Activated CD8-positive, alpha-beta T cell treated with anti-CD3 and anti-CD28 coated beads for 36 hours (primary cell): ENCODE results near the gene PTPN13. TPM values are rescaled to one million over a fixed set of nuclear protein-coding genes. Genes with fewer than 3 reads are reported as not detected.

Experiments
- ATAC-seq: fragments of 200-7000 bp; cut with Tn5 transposase; one replicate; pipeline ENCODE4 v1.10.0; 2021; ENCODE audit warnings: mild to moderate bottlenecking, moderate library complexity
- CTCF ChIA-PET: fragments of 350-600 bp; sonication (Branson Sonifier 250); formaldehyde crosslinking; loops from one replicate; lab custom pipeline; 2021; ENCODE audit warnings: antibody characterized with exemption; lab: Charles Lee
- POLR2A ChIA-PET: fragments of 350-600 bp; sonication (Branson Sonifier 250); formaldehyde crosslinking; loops from one replicate; lab custom pipeline; 2021; ENCODE audit warnings: antibody characterized with exemption; lab: Charles Lee
- DNase-seq: peaks from one replicate; pipeline ENCODE4 v3.0.0-alpha.2; 2020
- H3K27ac Mint-ChIP-seq: one replicate; pipeline ENCODE4 v1.8.0; 2021; ENCODE audit warnings: mild to moderate bottlenecking, mixed read lengths
- H3K27me3 Mint-ChIP-seq: one replicate; pipeline ENCODE4 v1.8.0; 2021; ENCODE audit warnings: mixed read lengths
- H3K36me3 Mint-ChIP-seq: one replicate; pipeline ENCODE4 v1.8.0; 2021; ENCODE audit warnings: low read depth, mixed read lengths
- H3K4me1 Mint-ChIP-seq: one replicate; pipeline ENCODE4 v1.8.0; 2021; ENCODE audit warnings: low read depth, mixed read lengths
- H3K4me3 Mint-ChIP-seq: one replicate; pipeline ENCODE4 v1.8.0; 2021; ENCODE audit warnings: mild to moderate bottlenecking, moderate library complexity, mixed read lengths
- H3K9me3 Mint-ChIP-seq: one replicate; pipeline ENCODE4 v1.8.0; 2021; ENCODE audit warnings: mixed read lengths
- CTCF ChIP-seq: fragments of 200-600 bp; IDR thresholded peaks from one replicate; pipeline ENCODE4 v1.8.0; 2022; ENCODE audit warnings: antibody characterized with exemption, mild to moderate bottlenecking
- intact Hi-C: fragments of 100-400 bp; cut with micrococcal nuclease; formaldehyde crosslinking; loops from one replicate; pipeline ENCODE4 v1.10.0; 2022
- total RNA-seq, 2 experiments: library from RNA; stranded (reverse); gene quantifications; one replicate each; pipeline ENCODE4 v1.2.3, GENCODE V29; 2021

Gene PTPN13
- total RNA-seq, 2 experiments from 2014 or later, result 0.27 to 0.38 TPM

- ChIA-PET CTCF (interaction anchor here (1.2 kb wide), 1 partner anchor 322 kb away, joined by 3 read pairs; no protein-coding TSS in a partner anchor), POLR2A (no interaction called here)
- no peak for ATAC-seq
- Mint-ChIP-seq H3K36me3 (no peaks in the 10 kb centered on the region), H3K4me3 (no peak overlapping the region), H3K4me1 (no peaks in the 10 kb centered on the region), H3K27me3 (no peaks in the 10 kb centered on the region), H3K9me3 (peaks cover 4% of the 10 kb centered on the region), H3K27ac (no peak overlapping the region)
- no peak for DNase-seq
- no peak for TF ChIP-seq CTCF
- intact Hi-C loops, result no loop called here
Measured at GRCh38 chr4:86818841-86819240, 224.7 kb downstream of the PTPN13 start.

GRCh38 chr4:86819561-86819960, 225.4 kb downstream of the PTPN13 start:
- intact Hi-C loops, result no loop called here

GRCh38 chr4:86821151-86821550, 227.0 kb downstream of the PTPN13 start:
- no peak for DNase-seq
- Mint-ChIP-seq H3K4me3 (no peak overlapping the region), H3K4me1 (no peaks in the 10 kb centered on the region), H3K9me3 (no peaks in the 10 kb centered on the region), H3K27ac (no peak overlapping the region), H3K27me3 (no peaks in the 10 kb centered on the region), H3K36me3 (no peaks in the 10 kb centered on the region)
- POLR2A ChIA-PET, result no interaction called here
- intact Hi-C loops, result no loop called here
- no peak for TF ChIP-seq CTCF
- CTCF ChIA-PET, result no interaction called here
- ATAC-seq, result no peak

More at GRCh38 chr4:86819561-86819960, 225.4 kb downstream of the PTPN13 start:
- CTCF ChIA-PET, result no interaction called here
- Mint-ChIP-seq H3K4me3 (no peak overlapping the region), H3K4me1 (no peaks in the 10 kb centered on the region), H3K36me3 (no peaks in the 10 kb centered on the region), H3K27ac (no peak overlapping the region), H3K27me3 (no peaks in the 10 kb centered on the region), H3K9me3 (peaks cover 4% of the 10 kb centered on the region)
- TF ChIP-seq CTCF, result no peak
- no peak for DNase-seq
- ATAC-seq, result no peak
- POLR2A ChIA-PET, result no interaction called here

GRCh38 chr4:86822136-86822535, 228.0 kb downstream of the PTPN13 start:
- intact Hi-C loops, result no loop called here
- no peak overlapping the region for H3K27ac Mint-ChIP-seq
- no peaks in the 10 kb centered on the region for H3K9me3 Mint-ChIP-seq
- no peak for DNase-seq
- H3K27me3 Mint-ChIP-seq, result no peaks in the 10 kb centered on the region
- ChIA-PET POLR2A (no interaction called here), CTCF (no interaction called here)
- H3K36me3 Mint-ChIP-seq, result no peaks in the 10 kb centered on the region
- TF ChIP-seq CTCF, result no peak
- no peak for ATAC-seq
- no peak overlapping the region for H3K4me3 Mint-ChIP-seq
- no peaks in the 10 kb centered on the region for H3K4me1 Mint-ChIP-seq

GRCh38 chr4:86825511-86825910, 231.4 kb downstream of the PTPN13 start:
- Mint-ChIP-seq H3K4me3 (no peak overlapping the region), H3K9me3 (no peaks in the 10 kb centered on the region), H3K27ac (no peak overlapping the region), H3K4me1 (no peaks in the 10 kb centered on the region), H3K27me3 (no peaks in the 10 kb centered on the region), H3K36me3 (no peaks in the 10 kb centered on the region)
- DNase-seq (no peak), ATAC-seq (no peak)
- intact Hi-C loops, result no loop called here
- POLR2A ChIA-PET, result no interaction called here
- TF ChIP-seq CTCF, result no peak
- CTCF ChIA-PET, result interaction anchor here (1.7 kb wide), 1 partner anchor 327 kb away, joined by 5 read pairs; no protein-coding TSS in a partner anchor
